Spleen (tissue), 11 donors: ENCODE results near the gene KIR3DL3. TPM values are rescaled to one million over a fixed set of nuclear protein-coding genes. Genes with fewer than 3 reads are reported as not detected.
A peak's percentile ranks its signal among the peaks of the same experiment; 100 is the strongest.
"Not testable (repeated sequence)": the region's sequence is repeated elsewhere in the genome, so short reads cannot be mapped to it uniquely, and the experiment has no call there.

Source experiments
- DNase-seq: peaks from one replicate; pipeline ENCODE4 v3.0.0-alpha.2; 2020
- H3K27ac ChIP-seq, 8 donors: fragments of 200-600 bp; sonication (generic) in 7 of 8; 1 replicate in 4 of 8; 2 replicates in 4 of 8; pipeline versions ENCODE4 v1.5.0 to v1.8.0; 2016 to 2021; ENCODE audit warnings: inconsistent platforms in 4 of 8, mild to moderate bottlenecking in 4 of 8, moderate library complexity in 1 of 8
- H3K27me3 ChIP-seq, 7 donors: fragments of 200-600 bp; sonication (generic) in 6 of 7; replicated peaks in 1 of 7; 1 replicate in 4 of 7; 2 replicates in 3 of 7; pipeline versions ENCODE4 v1.5.0 to v1.8.0; 2016 to 2021; ENCODE audit warnings: inconsistent platforms in 3 of 7, mild to moderate bottlenecking in 1 of 7
- H3K36me3 ChIP-seq, 6 donors: fragments of 200-600 bp; sonication (generic) in 5 of 6; 1 replicate in 4 of 6; 2 replicates in 2 of 6; pipeline versions ENCODE4 v1.5.0 to v1.8.0; 2016 to 2021; ENCODE audit warnings: inconsistent platforms in 2 of 6
- H3K4me1 ChIP-seq, 6 donors: fragments of 200-600 bp; sonication (generic) in 5 of 6; 1 replicate in 3 of 6; 2 replicates in 3 of 6; pipeline versions ENCODE4 v1.5.0 to v1.8.0; 2016 to 2021; ENCODE audit warnings: inconsistent platforms in 3 of 6
- H3K4me3 ChIP-seq, 8 donors: fragments of 200-600 bp; sonication (generic) in 7 of 8; 1 replicate in 4 of 8; 2 replicates in 4 of 8; pipeline versions ENCODE4 v1.5.0 to v1.8.0; 2016 to 2021; ENCODE audit warnings: inconsistent platforms in 4 of 8, mild to moderate bottlenecking in 4 of 8, moderate library complexity in 2 of 8
- H3K9me3 ChIP-seq, 8 donors: fragments of 200-600 bp; sonication (generic) in 7 of 8; 1 replicate in 4 of 8; 2 replicates in 4 of 8; pipeline versions ENCODE4 v1.5.0 to v1.8.0; 2016 to 2021; ENCODE audit warnings: inconsistent platforms in 4 of 8
- POLR2A ChIP-seq, 3 donors: fragments of 450-650 bp; IDR thresholded peaks; one replicate each; pipeline ENCODE4 v1.5.1; 2017; ENCODE audit warnings: antibody characterized with exemption in 3 of 3, mild to moderate bottlenecking in 1 of 3
- POLR2AphosphoS5 ChIP-seq, 3 donors: sonication (generic); formaldehyde crosslinking; IDR thresholded peaks; one replicate each; pipeline ENCODE4 v1.5.1; 2017; ENCODE audit warnings: antibody characterized with exemption in 3 of 3
- WGBS, 5 donors: extraction: QIAGEN DNeasy Blood & Tissue Kit in 3 of 5; methylation state at CpG; one replicate each; pipeline versions ENCODE4 v1.1.5 to v1.1.7; 2013 to 2018; 5-methylcytosine and 5-hydroxymethylcytosine counted together
- intact Hi-C: fragments of 100-400 bp; cut with DNase I; formaldehyde crosslinking; loops from one replicate; pipeline ENCODE4 v1.15.0; 2023; ENCODE audit warnings: low total_unique reads
- polyA plus RNA-seq, 3 donors: library from polyadenylated mRNA; stranded (reverse); fragments of 200-250 nt; gene quantifications; one replicate each; pipeline ENCODE4 v1.2.1, GENCODE V29; 2013
- total RNA-seq, 7 donors: library from RNA; depleted of rRNA in 3 of 7; stranded (reverse); fragments of >200 nt in 3 of 7; fragmentation: NEBNext Ultra II Directional in 4 of 7; extraction: Animal tissue kit (Norgen Biotek cat#: 25700) in 4 of 7; gene quantifications; one replicate each; pipeline versions ENCODE4 v1.1.0 to v1.2.1, GENCODE V29; 2016 to 2021
- TF ChIP-seq, protein P1 (sequence below), 11 experiments: fragments of 200-600 bp in 7 of 11; fragments of 450-650 bp in 4 of 11; sonication (generic) in 4 of 11; IDR thresholded peaks in 8 of 11; conservative IDR thresholded peaks in 3 of 11; 1 replicate in 7 of 11; 2 replicates in 4 of 11; pipeline versions ENCODE4 v1.4.0 to v1.8.0; 2016 to 2021; ENCODE audit warnings: antibody characterized with exemption in 11 of 11, inconsistent platforms in 4 of 11, mild to moderate bottlenecking in 1 of 11
- donor health status: healthy with polysubstance abuse.
- donor health status: DM: no; HTN: no; CAD: no; lungs with moderate emphysema.
- donor health status: DM: no; HTN: no; CAD: no.
- donor health status: Bipolar disorder and iron deficiency.
- donor health status: healthy.
- donor health status: DM: no; HTN: no; CAD: no.
- donor health status: DM: yes; HTN: yes; CAD: no.

KIR3DL3 gene
- total and polyA plus RNA-seq, 10 donors, result not detected

DNA sequence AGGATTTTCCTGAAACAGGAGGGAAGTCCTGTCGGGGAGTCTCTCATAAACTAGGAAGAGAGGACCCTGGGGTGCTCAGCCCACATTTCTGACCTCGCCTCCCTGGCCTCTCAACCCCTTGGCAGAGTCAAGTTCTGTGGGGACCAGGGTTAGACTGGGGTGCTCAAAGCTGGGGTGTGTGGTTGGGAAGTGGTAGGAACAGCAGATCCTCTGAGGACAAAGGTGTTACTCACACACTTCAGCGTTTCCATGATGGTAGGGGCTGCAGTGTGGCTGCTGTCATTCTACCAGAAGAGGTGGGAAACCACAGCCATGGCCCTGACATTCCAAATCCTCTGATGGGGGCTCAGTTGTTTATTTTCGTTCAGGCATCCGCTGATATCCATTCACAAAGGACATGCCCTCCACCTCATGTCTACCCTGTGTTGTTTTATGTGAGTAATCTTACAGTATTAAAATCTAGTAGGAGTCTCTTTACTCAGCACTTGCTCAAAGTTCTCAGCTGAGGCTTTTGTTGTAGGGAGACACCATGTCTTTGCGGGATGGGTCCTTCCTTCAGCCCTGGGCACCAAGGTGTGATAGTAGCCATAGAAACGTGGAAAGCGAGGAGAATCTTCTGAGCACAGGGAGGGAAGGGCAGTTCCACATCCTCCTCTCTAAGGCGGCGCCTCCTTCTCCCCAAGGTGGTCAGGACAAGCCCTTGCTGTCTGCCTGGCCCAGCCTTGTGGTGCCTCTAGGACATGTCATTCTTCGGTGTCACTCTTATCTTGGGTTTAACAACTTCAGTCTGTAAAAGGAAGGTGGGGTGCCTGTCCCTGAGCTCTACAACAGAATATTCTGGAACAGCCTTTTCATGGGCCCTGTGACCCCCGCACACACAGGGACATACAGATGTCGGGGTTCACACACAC is 15.6 kb downstream of the KIR3DL3 start:
- WGBS, 5 donors, result 82 to 92% (median 84%) methylated on average over 13 of the region's 13 CpGs
- intact Hi-C loops, result loop anchor here (2.0 kb wide), 1 partner anchor 109 kb away; no protein-coding TSS in a partner anchor

DNA sequence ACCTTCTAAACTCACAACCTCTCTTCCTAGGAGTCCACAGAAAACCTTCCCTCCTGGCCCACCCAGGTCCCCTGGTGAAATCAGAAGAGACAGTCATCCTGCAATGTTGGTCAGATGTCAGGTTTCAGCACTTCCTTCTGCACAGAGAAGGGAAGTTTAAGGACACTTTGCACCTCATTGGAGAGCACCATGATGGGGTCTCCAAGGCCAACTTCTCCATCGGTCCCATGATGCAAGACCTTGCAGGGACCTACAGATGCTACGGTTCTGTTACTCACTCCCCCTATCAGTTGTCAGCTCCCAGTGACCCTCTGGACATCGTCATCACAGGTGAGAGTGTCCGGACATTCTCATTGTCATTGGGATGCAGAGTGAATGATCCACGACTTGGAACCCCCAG is 17.7 kb downstream of the KIR3DL3 start:
- H3K4me1 ChIP-seq, H3K4me3 ChIP-seq, H3K9me3 ChIP-seq, H3K27me3 ChIP-seq, DNase-seq, H3K36me3 ChIP-seq, intact Hi-C loops: not testable (repeated sequence)
- 50 to 72% (median 61%) methylated on average over 4 to 5 of the region's 5 CpGs for WGBS, 5 donors
- H3K27ac ChIP-seq, result peak overlapping the region in 2 of 8 donors; percentile 23 to 50

More for the DNA sequence above, 15.6 kb downstream of the KIR3DL3 start:
- H3K27ac ChIP-seq, result no peak overlapping the region
- DNase-seq, result no peak
- no peaks in the 10 kb centered on the region for H3K36me3 ChIP-seq
- H3K4me3 ChIP-seq, result no peak overlapping the region
- H3K9me3 ChIP-seq, result no peaks in the 10 kb centered on the region
- TF ChIP-seq POLR2AphosphoS5 (IDR thresholded peaks at IDR 0.05) (no peak), POLR2A (IDR thresholded peaks at IDR 0.05) (no peak)
- TF ChIP-seq, protein P1, sequence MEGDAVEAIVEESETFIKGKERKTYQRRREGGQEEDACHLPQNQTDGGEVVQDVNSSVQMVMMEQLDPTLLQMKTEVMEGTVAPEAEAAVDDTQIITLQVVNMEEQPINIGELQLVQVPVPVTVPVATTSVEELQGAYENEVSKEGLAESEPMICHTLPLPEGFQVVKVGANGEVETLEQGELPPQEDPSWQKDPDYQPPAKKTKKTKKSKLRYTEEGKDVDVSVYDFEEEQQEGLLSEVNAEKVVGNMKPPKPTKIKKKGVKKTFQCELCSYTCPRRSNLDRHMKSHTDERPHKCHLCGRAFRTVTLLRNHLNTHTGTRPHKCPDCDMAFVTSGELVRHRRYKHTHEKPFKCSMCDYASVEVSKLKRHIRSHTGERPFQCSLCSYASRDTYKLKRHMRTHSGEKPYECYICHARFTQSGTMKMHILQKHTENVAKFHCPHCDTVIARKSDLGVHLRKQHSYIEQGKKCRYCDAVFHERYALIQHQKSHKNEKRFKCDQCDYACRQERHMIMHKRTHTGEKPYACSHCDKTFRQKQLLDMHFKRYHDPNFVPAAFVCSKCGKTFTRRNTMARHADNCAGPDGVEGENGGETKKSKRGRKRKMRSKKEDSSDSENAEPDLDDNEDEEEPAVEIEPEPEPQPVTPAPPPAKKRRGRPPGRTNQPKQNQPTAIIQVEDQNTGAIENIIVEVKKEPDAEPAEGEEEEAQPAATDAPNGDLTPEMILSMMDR (IDR thresholded peaks at IDR 0.05 in 8 of 11, conservative IDR thresholded peaks at IDR 0.05 in 3 of 11), result no peak
- H3K4me1 ChIP-seq, result no peaks in the 10 kb centered on the region
- no peaks in the 10 kb centered on the region for H3K27me3 ChIP-seq

DNA sequence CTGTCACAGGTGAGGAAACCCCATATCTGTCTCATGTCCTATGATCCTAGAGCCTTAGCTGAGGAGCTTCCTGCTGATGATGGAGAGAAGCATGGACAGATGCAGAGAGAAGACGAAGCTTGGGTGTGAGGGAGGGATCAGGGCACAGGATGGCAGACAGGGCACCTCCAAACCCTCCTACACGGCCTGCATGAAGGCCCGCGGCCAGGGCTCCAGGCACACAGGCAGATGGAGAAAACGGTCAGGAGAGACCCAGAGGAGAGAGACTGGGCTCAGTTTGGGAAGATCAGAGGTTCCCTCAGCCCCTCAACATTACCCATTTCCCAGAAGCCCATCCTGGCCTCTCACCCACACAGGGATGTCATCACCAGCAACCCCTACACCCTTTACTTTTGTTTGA is 19.8 kb downstream of the KIR3DL3 start:
- H3K4me1 ChIP-seq, H3K9me3 ChIP-seq, H3K27me3 ChIP-seq, H3K4me3 ChIP-seq, H3K36me3 ChIP-seq, intact Hi-C loops, H3K27ac ChIP-seq: not testable (repeated sequence)
- 68 to 81% (median 79%) methylated on average over 5 of the region's 5 CpGs for WGBS, 5 donors
- DNase-seq, result peak; percentile 71

DNA sequence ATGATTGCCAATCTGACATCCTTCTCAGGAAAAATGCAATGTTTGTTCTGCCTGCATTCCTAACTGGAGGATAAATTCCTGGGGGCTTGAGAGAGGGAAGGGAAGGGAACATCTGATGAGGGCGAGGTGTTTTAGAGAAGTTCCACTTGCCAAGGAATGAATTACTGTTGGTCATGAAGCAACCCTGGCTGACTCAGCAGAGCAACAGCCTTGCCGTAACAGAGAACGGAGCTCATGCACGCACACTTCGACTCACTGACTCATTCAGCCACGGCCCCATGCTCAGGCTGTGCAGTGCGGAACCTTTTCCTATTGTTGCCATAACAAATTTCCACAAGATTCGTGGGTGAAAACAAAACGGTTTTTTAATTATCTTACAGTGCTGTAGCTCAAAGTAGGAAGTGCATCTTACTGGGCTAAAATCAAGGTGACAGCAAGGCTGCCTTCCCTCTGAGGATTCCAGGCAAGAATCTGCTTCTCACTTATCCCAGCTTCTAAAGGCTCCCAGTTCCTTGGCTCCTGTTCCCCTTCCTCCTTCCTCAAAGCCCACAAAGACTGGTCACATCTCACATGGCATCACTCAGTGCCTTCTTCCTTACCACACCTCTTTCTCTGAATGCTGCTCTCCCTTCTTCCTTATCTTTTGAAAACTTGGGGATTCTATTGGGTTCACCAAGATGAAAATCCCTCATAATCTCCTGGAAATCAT is 23.5 kb downstream of the KIR3DL3 start:
- H3K9me3 ChIP-seq, H3K36me3 ChIP-seq, H3K4me1 ChIP-seq, intact Hi-C loops, H3K4me3 ChIP-seq, H3K27me3 ChIP-seq: not testable (repeated sequence)
- DNase-seq, result peak; percentile 83
- 35 to 71% (median 44%) methylated on average over 9 of the region's 9 CpGs for WGBS, 5 donors
- H3K27ac ChIP-seq, result peak overlapping the region in 5 of 8 donors; percentile 38 to 76 (median 62)
- TF ChIP-seq POLR2AphosphoS5 (IDR thresholded peaks at IDR 0.05), result peak in 1 of 3 donors; percentile 47

DNA sequence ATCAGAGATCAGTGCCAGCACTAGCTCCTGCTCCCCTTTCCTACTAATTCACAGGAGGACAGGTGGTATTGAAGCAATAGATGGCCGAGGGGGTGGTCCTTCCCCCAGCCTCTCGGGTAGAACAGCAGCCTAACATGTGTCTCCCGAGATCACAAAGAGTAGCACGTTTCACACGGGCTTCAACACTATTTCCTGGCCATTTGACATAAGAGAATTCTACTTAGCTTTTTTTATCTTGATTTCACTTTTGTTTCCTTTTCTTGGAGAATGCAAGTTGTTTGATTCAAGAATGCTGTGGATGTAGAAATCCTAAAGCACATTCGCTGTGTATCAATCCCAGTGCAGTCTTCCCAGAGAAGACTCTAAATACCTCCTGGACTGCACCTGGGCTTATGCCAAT is 26.0 kb downstream of the KIR3DL3 start:
- H3K36me3 ChIP-seq, H3K27ac ChIP-seq, H3K4me3 ChIP-seq, H3K27me3 ChIP-seq, intact Hi-C loops, H3K4me1 ChIP-seq, DNase-seq, H3K9me3 ChIP-seq: not testable (repeated sequence)
- 33 to 61% (median 51%) methylated on average over 6 of the region's 6 CpGs for WGBS, 5 donors

DNA sequence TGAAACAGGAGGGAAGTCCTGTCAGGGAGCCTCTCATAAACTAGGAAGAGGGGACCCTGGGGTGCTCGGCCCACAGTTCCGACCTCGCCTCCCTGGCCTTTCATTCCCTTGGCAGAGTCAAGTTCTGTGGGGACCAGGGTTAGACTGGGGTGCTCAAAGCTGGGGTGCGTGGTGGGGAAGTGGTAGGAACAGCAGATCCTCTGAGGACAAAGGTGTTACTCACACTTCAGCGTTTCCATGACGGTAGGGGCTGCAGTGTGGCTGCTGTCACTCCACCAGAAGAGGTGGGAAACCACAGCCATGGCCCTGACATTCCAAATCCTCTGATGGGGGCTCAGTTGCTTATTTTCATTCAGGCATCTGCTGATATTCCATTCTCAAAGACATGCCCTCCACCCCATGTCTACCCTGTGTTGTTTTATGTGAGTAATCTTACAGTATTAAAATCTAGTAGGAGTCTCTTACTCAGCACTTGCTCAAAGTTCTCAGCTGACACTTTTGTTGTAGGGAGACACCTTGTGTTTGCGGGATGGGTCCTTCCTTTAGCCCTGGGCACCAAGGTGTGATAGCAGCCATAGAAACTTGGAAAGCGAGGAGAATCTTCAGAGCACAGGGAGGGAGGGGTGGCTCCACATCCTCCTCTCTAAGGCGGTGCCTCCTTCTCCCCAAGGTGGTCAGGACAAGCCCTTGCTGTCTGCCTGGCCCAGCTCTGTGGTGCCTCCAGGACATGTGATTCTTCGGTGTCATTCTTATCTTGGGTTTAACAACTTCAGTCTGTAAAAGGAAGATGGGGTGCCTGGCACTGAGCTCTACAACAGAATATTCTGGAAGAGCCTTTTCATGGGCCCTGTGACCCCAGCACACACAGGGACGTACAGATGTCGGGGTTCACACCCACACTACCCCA is 32.2 kb downstream of the KIR3DL3 start:
- 71 to 88% (median 79%) methylated on average over 10 to 11 of the region's 12 CpGs for WGBS, 5 donors
- H3K9me3 ChIP-seq, H3K27ac ChIP-seq, H3K4me3 ChIP-seq, H3K27me3 ChIP-seq, intact Hi-C loops, DNase-seq, H3K4me1 ChIP-seq, H3K36me3 ChIP-seq: not testable (repeated sequence)

DNA sequence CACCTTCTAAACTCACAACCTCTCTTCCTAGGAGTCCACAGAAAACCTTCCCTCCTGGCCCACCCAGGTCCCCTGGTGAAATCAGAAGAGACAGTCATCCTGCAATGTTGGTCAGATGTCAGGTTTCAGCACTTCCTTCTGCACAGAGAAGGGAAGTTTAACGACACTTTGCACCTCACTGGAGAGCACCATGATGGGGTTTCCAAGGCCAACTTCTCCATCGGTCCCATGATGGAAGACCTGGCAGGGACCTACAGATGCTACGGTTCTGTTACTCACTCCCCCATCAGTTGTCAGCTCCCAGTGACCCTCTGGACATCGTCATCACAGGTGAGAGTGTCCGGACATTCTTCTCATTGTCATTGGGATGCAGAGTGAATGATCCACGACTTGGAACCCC is 34.3 kb downstream of the KIR3DL3 start:
- 54 to 66% (median 56%) methylated on average over 5 to 6 of the region's 6 CpGs for WGBS, 5 donors
- H3K4me3 ChIP-seq, H3K36me3 ChIP-seq, intact Hi-C loops, DNase-seq, H3K27me3 ChIP-seq, H3K4me1 ChIP-seq, H3K9me3 ChIP-seq: not testable (repeated sequence)
- H3K27ac ChIP-seq, result peak overlapping the region in 3 of 8 donors; percentile 34 to 65 (median 40)
